GM18508 (cell line): ENCODE results near the gene LRP8.

Experiments used
- ATAC-seq: cut with Tn5 transposase; IDR thresholded peaks from one replicate; pipeline ENCODE4 v1.9.1; 2021; ENCODE audit warnings: moderate number of reproducible peaks; ENCODE audit not compliant: insufficient read depth, unreplicated experiment

Gene LRP8

GRCh38 chr1:53271446-53272090 lies 56.3 kb downstream of the LRP8 start:
- ATAC-seq: no peak

- ATAC-seq: no peak
Measured at GRCh38 chr1:53270873-53271272, 57.0 kb downstream of the LRP8 start.

GRCh38 chr1:53270107-53270506 lies 57.8 kb downstream of the LRP8 start:
- ATAC-seq: no peak

GRCh38 chr1:53267761-53268160 lies 60.1 kb downstream of the LRP8 start:
- ATAC-seq: no peak

GRCh38 chr1:53266038-53266437 lies 61.8 kb downstream of the LRP8 start:
- no peak for ATAC-seq

- ATAC-seq: no peak
Measured at GRCh38 chr1:53265581-53265980, 62.3 kb downstream of the LRP8 start.

- ATAC-seq: no peak
Measured at GRCh38 chr1:53264048-53264447, 63.8 kb downstream of the LRP8 start.

GRCh38 chr1:53262000-53262399 lies 65.9 kb downstream of the LRP8 start:
- ATAC-seq: no peak

- ATAC-seq: no peak
Measured at GRCh38 chr1:53260631-53261247, 67.1 kb downstream of the LRP8 start.

GRCh38 chr1:53259932-53260331 lies 67.9 kb downstream of the LRP8 start:
- ATAC-seq: no peak

- no peak for ATAC-seq
Measured at GRCh38 chr1:53258216-53258615, 69.7 kb downstream of the LRP8 start.

- no peak for ATAC-seq
Measured at GRCh38 chr1:53257454-53258081, 70.3 kb downstream of the LRP8 start.

GRCh38 chr1:53256511-53257453 lies 71.1 kb downstream of the LRP8 start:
- ATAC-seq: no peak

GRCh38 chr1:53255031-53255430 lies 72.8 kb downstream of the LRP8 start:
- ATAC-seq: no peak

- no peak for ATAC-seq
Measured at GRCh38 chr1:53254011-53254640, 73.7 kb downstream of the LRP8 start.

GRCh38 chr1:53250325-53250724 lies 77.5 kb downstream of the LRP8 start:
- ATAC-seq: no peak

- ATAC-seq: no peak
Measured at GRCh38 chr1:53249706-53250105, 78.2 kb downstream of the LRP8 start.

- no peak for ATAC-seq
Measured at GRCh38 chr1:53246261-53247134, 81.4 kb downstream of the LRP8 start.

- ATAC-seq: no peak
Measured at GRCh38 chr1:53244141-53244540, 83.7 kb downstream of the LRP8 start.
